ENCODE results near the gene CORIN.

- TF ChIP-seq CTCF (tag by site-specific recombination; IDR thresholded peaks at IDR 0.05) (no peak), ZNF324 (tag by site-specific recombination; IDR thresholded peaks at IDR 0.05) (no peak), ZNF670 (tag by site-specific recombination; IDR thresholded peaks at IDR 0.05; ENCODE audit: low read depth) (no peak), ZNF785 (tag by site-specific recombination; IDR thresholded peaks at IDR 0.05) (no peak), KLF1 (tag by site-specific recombination; IDR thresholded peaks at IDR 0.05) (no peak), ZBTB17 (tag by site-specific recombination; IDR thresholded peaks at IDR 0.05) (no peak), ZSCAN5A (tag by site-specific recombination; IDR thresholded peaks at IDR 0.05) (no peak), ZFP41 (tag by site-specific recombination; IDR thresholded peaks at IDR 0.05; ENCODE audit: borderline replicate concordance) (no peak), ZNF121 (tag by site-specific recombination; IDR thresholded peaks at IDR 0.05) (no peak), ZNF23 (tag by site-specific recombination; IDR thresholded peaks at IDR 0.05; ENCODE audit: borderline replicate concordance) (no peak), ZNF645 (tag by site-specific recombination; IDR thresholded peaks at IDR 0.05) (no peak)
Observed at GRCh38 chr4:47798165-47798564, 39.7 kb downstream of the CORIN start.
